Natural killer cell (primary cell): ENCODE data around the gene FRZB. TPM values are rescaled to one million over a fixed set of nuclear protein-coding genes. Genes with fewer than 3 reads are reported as not detected.

ENCODE experiments used
- ATAC-seq, 3 donors: fragments of 150-1000 bp in 2 of 3; fragments of 200-7000 bp in 1 of 3; cut with Tn5 transposase; 1 replicate in 1 of 3; 2 replicates in 2 of 3; pipeline ENCODE4 v1.10.0; 2021; ENCODE audit warnings: mild to moderate bottlenecking in 2 of 3, moderate library complexity in 2 of 3
- DNase-seq, 2 donors: peaks; one replicate each; pipeline versions ENCODE4 v3.0.0 to v3.0.0-alpha.2; 2013 to 2021; ENCODE audit warnings: mixed read lengths in 1 of 2
- H3K27ac ChIP-seq: one replicate; pipeline ENCODE4 v1.5.1; 2013; ENCODE audit warnings: mild to moderate bottlenecking, low read length
- H3K27me3 ChIP-seq: one replicate; pipeline ENCODE4 v1.6.1; 2013; ENCODE audit warnings: low read length; ENCODE audit not compliant: control insufficient read depth, insufficient read depth
- H3K36me3 ChIP-seq: one replicate; pipeline ENCODE4 v1.6.1; 2013; ENCODE audit warnings: low read length; ENCODE audit not compliant: control insufficient read depth, insufficient read depth
- H3K4me1 ChIP-seq: one replicate; pipeline ENCODE4 v1.6.1; 2013; ENCODE audit warnings: low read length; ENCODE audit not compliant: control insufficient read depth, insufficient read depth
- H3K4me3 ChIP-seq: one replicate; pipeline ENCODE4 v1.5.1; 2013; ENCODE audit warnings: low read length
- H3K9me3 ChIP-seq: one replicate; pipeline ENCODE4 v1.6.1; 2013; ENCODE audit warnings: low read length; ENCODE audit not compliant: control insufficient read depth, insufficient read depth
- H3K27ac Mint-ChIP-seq, 2 donors: one replicate each; pipeline ENCODE4 v1.8.0; 2022; ENCODE audit warnings: mild to moderate bottlenecking in 2 of 2, mixed read lengths in 2 of 2, moderate library complexity in 1 of 2
- H3K27me3 Mint-ChIP-seq, 2 donors: one replicate each; pipeline ENCODE4 v1.8.0; 2022; ENCODE audit warnings: low read depth in 2 of 2, mixed read lengths in 2 of 2
- H3K36me3 Mint-ChIP-seq: one replicate; pipeline ENCODE4 v1.8.0; 2022; ENCODE audit warnings: mixed read lengths
- H3K4me1 Mint-ChIP-seq, 2 donors: one replicate each; pipeline ENCODE4 v1.8.0; 2022; ENCODE audit warnings: mixed read lengths in 2 of 2
- H3K4me3 Mint-ChIP-seq: one replicate; pipeline ENCODE4 v1.8.0; 2022; ENCODE audit warnings: mild to moderate bottlenecking, moderate library complexity, mixed read lengths
- H3K9me3 Mint-ChIP-seq, 2 donors: one replicate each; pipeline ENCODE4 v1.8.0; 2022; ENCODE audit warnings: mixed read lengths in 2 of 2
- WGBS: methylation state at CpG from one replicate; pipeline ENCODE4 v1.1.7; 2013; ENCODE audit warnings: missing lambda C conversion rate; ENCODE audit not compliant: insufficient coverage; 5-methylcytosine and 5-hydroxymethylcytosine counted together
- intact Hi-C: fragments of 100-400 bp; cut with micrococcal nuclease; formaldehyde crosslinking; loops from one replicate; pipeline ENCODE4 v1.14.2; 2022
- total RNA-seq, 4 donors: library from RNA; stranded (reverse); fragments of 120-200 nt in 1 of 4; gene quantifications; one replicate each; pipeline versions ENCODE4 v1.2.3 to v1.2.4, GENCODE V29; 2013 to 2022
- TF ChIP-seq, protein P1 (sequence below): fragments of 200-600 bp; IDR thresholded peaks from one replicate; pipeline ENCODE4 v1.8.0; 2022; ENCODE audit warnings: antibody characterized with exemption

The FRZB gene
- total RNA-seq, 3 donors from 2014 or later (not counting 1 experiment from before 2014, with no cell fraction given) = not detected

GRCh38 chr2:182897137-182897536 is 30.7 kb upstream of the FRZB start:
- WGBS = 67% methylated on average over 1 of the region's 1 CpG
- H3K4me1 Mint-ChIP-seq = peaks cover 0 to 9% of the 10 kb centered on the region in 2 donors
- no peak overlapping the region for H3K27ac ChIP-seq
- TF ChIP-seq, protein P1, sequence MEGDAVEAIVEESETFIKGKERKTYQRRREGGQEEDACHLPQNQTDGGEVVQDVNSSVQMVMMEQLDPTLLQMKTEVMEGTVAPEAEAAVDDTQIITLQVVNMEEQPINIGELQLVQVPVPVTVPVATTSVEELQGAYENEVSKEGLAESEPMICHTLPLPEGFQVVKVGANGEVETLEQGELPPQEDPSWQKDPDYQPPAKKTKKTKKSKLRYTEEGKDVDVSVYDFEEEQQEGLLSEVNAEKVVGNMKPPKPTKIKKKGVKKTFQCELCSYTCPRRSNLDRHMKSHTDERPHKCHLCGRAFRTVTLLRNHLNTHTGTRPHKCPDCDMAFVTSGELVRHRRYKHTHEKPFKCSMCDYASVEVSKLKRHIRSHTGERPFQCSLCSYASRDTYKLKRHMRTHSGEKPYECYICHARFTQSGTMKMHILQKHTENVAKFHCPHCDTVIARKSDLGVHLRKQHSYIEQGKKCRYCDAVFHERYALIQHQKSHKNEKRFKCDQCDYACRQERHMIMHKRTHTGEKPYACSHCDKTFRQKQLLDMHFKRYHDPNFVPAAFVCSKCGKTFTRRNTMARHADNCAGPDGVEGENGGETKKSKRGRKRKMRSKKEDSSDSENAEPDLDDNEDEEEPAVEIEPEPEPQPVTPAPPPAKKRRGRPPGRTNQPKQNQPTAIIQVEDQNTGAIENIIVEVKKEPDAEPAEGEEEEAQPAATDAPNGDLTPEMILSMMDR = no peak
- no peaks in the 10 kb centered on the region for H3K27me3 ChIP-seq
- H3K9me3 ChIP-seq = no peaks in the 10 kb centered on the region
- H3K36me3 ChIP-seq = no peaks in the 10 kb centered on the region
- ATAC-seq (no peak), DNase-seq (no peak)
- H3K4me3 ChIP-seq = no peak overlapping the region
- no peaks in the 10 kb centered on the region for H3K36me3 Mint-ChIP-seq
- H3K27ac Mint-ChIP-seq = no peak overlapping the region
- intact Hi-C loops = no loop called here
- no peak overlapping the region for H3K4me3 Mint-ChIP-seq
- peaks cover 3 to 5% of the 10 kb centered on the region in 2 donors for H3K9me3 Mint-ChIP-seq
- no peaks in the 10 kb centered on the region for H3K27me3 Mint-ChIP-seq
- H3K4me1 ChIP-seq = no peaks in the 10 kb centered on the region

DNA sequence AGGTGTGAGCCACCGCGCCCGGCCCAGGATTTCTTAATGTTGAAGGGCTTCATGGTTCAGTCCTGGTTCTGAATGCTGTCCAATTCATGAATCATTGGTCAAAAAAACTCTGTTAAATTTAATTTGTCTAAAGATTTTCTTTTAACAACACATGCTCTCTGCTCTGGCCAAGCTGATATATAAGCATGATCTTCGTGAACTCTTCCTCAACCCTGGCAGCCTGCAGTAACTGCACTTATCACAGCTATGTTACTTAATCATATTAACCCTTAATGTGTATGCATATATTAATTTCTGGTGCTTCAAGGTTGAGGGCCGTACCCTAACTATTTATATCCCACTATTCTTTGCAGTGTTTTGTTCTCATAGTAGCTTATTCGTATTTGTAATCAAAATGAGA is 29.4 kb upstream of the FRZB start:
- Mint-ChIP-seq H3K27me3 (no peaks in the 10 kb centered on the region), H3K36me3 (no peaks in the 10 kb centered on the region), H3K4me3 (no peak overlapping the region), H3K27ac (no peak overlapping the region), H3K4me1 (peaks cover 0 to 9% of the 10 kb centered on the region in 2 donors), H3K9me3 (peaks cover 2 to 5% of the 10 kb centered on the region in 2 donors)
- DNase-seq (no peak), ATAC-seq (no peak)
- TF ChIP-seq, protein P1 = no peak
- WGBS = 88% methylated on average over 4 of the region's 6 CpGs
- Histone ChIP-seq H3K9me3 (no peaks in the 10 kb centered on the region), H3K4me1 (no peaks in the 10 kb centered on the region), H3K4me3 (no peak overlapping the region), H3K27me3 (no peaks in the 10 kb centered on the region), H3K27ac (no peak overlapping the region), H3K36me3 (no peaks in the 10 kb centered on the region)
- intact Hi-C loops = no loop called here

GRCh38 chr2:182895169-182895568 is 28.7 kb upstream of the FRZB start:
- Histone ChIP-seq H3K4me3 (no peak overlapping the region), H3K27ac (no peak overlapping the region), H3K36me3 (no peaks in the 10 kb centered on the region), H3K27me3 (no peaks in the 10 kb centered on the region), H3K9me3 (no peaks in the 10 kb centered on the region), H3K4me1 (no peaks in the 10 kb centered on the region)
- Mint-ChIP-seq H3K27me3 (no peaks in the 10 kb centered on the region), H3K27ac (no peak overlapping the region), H3K4me3 (no peak overlapping the region), H3K9me3 (peaks cover 2 to 5% of the 10 kb centered on the region in 2 donors), H3K4me1 (peaks cover 0 to 9% of the 10 kb centered on the region in 2 donors), H3K36me3 (no peaks in the 10 kb centered on the region)
- WGBS = 82% methylated on average over 4 of the region's 4 CpGs
- DNase-seq (no peak), ATAC-seq (no peak)
- intact Hi-C loops = no loop called here
- TF ChIP-seq, protein P1 = no peak

DNA sequence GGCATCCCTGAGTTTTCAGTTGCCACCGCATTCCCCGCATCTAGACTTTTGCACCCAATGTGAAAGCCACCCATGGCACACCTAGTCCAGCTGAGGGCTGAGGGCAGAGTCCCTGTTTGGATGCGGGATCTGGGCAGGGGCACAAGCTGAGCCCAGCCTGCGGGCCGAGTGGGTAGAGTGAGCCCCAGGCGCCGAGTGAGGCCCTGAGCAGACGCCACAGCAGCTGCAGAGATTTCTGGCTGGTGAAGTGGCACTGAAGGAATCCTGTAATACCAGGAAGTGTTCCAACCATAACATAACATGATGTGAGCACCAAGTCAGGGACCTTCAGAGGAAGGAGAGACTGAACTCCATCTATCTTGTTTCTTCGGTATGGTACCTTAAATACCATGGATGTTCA is 27.7 kb upstream of the FRZB start:
- intact Hi-C loops = no loop called here
- peaks cover 0 to 3% of the 10 kb centered on the region in 2 donors for H3K4me1 Mint-ChIP-seq

More for the DNA sequence above, 27.7 kb upstream of the FRZB start:
- ATAC-seq = no peak
- no peaks in the 10 kb centered on the region for H3K36me3 ChIP-seq
- no peaks in the 10 kb centered on the region for H3K36me3 Mint-ChIP-seq
- TF ChIP-seq, protein P1 = no peak
- H3K9me3 Mint-ChIP-seq = peaks cover 2 to 5% of the 10 kb centered on the region in 2 donors
- H3K27ac Mint-ChIP-seq = no peak overlapping the region
- H3K27me3 ChIP-seq = no peaks in the 10 kb centered on the region
- no peaks in the 10 kb centered on the region for H3K4me1 ChIP-seq
- H3K27ac ChIP-seq = no peak overlapping the region
- 91% methylated on average over 8 of the region's 9 CpGs for WGBS
- no peak overlapping the region for H3K4me3 ChIP-seq
- no peaks in the 10 kb centered on the region for H3K27me3 Mint-ChIP-seq
- H3K9me3 ChIP-seq = no peaks in the 10 kb centered on the region
- no peak overlapping the region for H3K4me3 Mint-ChIP-seq
- DNase-seq = no peak
